GM10248 (cell line): ENCODE measurements around the gene DSCAML1.

Experiments
- CTCF ChIA-PET: fragments of 300-600 bp; sonication (Branson Sonifier 250); formaldehyde crosslinking; extraction: SDS; loops from one replicate; lab custom pipeline; 2021; ENCODE audit warnings: antibody characterized with exemption; lab: Yijun Ruan, JAX
- POLR2A ChIA-PET: fragments of 350-650 bp; sonication (Branson Sonifier 250); formaldehyde crosslinking; extraction: SDS; loops from one replicate; lab custom pipeline; 2020; ENCODE audit warnings: antibody characterized with exemption; lab: Yijun Ruan, JAX
- DNase-seq: peaks from one replicate; pipeline ENCODE4 v3.0.0; 2012; ENCODE audit errors: extremely low spot score
- CTCF ChIP-seq: IDR thresholded peaks from 2 replicates; pipeline ENCODE4 v1.5.1; 2012; ENCODE audit warnings: mild to moderate bottlenecking, low read depth; ENCODE audit errors: extremely low read depth, missing control alignments, control extremely low read depth

The DSCAML1 gene

GRCh38 chr11:117442049-117442868, 354.8 kb downstream of the DSCAML1 start:
- TF ChIP-seq CTCF: no peak
- no peak for DNase-seq
- POLR2A ChIA-PET: no interaction called here
- CTCF ChIA-PET: interaction anchor here (0.9 to 4.3 kb wide), 9 partner anchors 10 to 463 kb away, joined by 3 to 25 read pairs (median 5); no protein-coding TSS in a partner anchor

GRCh38 chr11:117441146-117441975, 355.7 kb downstream of the DSCAML1 start:
- DNase-seq: no peak
- CTCF ChIA-PET: interaction anchor here (1.6 kb wide), 1 partner anchor 15 kb away, joined by 9 read pairs; no protein-coding TSS in a partner anchor
- POLR2A ChIA-PET: no interaction called here
- TF ChIP-seq CTCF: no peak

- no peak for TF ChIP-seq CTCF
- ChIA-PET CTCF (interaction anchor here (1.6 kb wide), 1 partner anchor 14 kb away, joined by 9 read pairs; no protein-coding TSS in a partner anchor), POLR2A (no interaction called here)
- no peak for DNase-seq
These were observed 356.8 kb downstream of the DSCAML1 start for GRCh38 chr11:117440258-117440657.

- TF ChIP-seq CTCF: no peak
- POLR2A ChIA-PET: no interaction called here
- CTCF ChIA-PET: interaction anchor here (1.9 kb wide), 1 partner anchor 13 kb away, joined by 11 read pairs; no protein-coding TSS in a partner anchor
- DNase-seq: no peak
These were observed 357.8 kb downstream of the DSCAML1 start for GRCh38 chr11:117439256-117439655.

- CTCF ChIA-PET: interaction anchor here (1.9 kb wide), 1 partner anchor 12 kb away, joined by 11 read pairs; no protein-coding TSS in a partner anchor
- no peak for TF ChIP-seq CTCF
- POLR2A ChIA-PET: no interaction called here
- peak; percentile 67 for DNase-seq
These were observed 358.5 kb downstream of the DSCAML1 start for GRCh38 chr11:117438371-117439000.

GRCh38 chr11:117437791-117438130, 359.3 kb downstream of the DSCAML1 start:
- ChIA-PET CTCF (interaction anchor here (1.9 kb wide), 1 partner anchor 12 kb away, joined by 11 read pairs; no protein-coding TSS in a partner anchor), POLR2A (no interaction called here)
- no peak for TF ChIP-seq CTCF
- no peak for DNase-seq
